AG09319 (cell line): ENCODE results near the gene ZDHHC5.

Experiments
- DNase-seq: peaks from one replicate; pipeline ENCODE4 v3.0.0-alpha.2; 2010; ENCODE audit warnings: low read depth; ENCODE audit errors: extremely low read depth
- TF ChIP-seq, protein P1 (sequence below): IDR thresholded peaks from 2 replicates; pipeline ENCODE4 v1.5.1; 2011; ENCODE audit warnings: low read depth, mild to moderate bottlenecking, inconsistent platforms, low read length, moderate library complexity

ZDHHC5 gene

DNA sequence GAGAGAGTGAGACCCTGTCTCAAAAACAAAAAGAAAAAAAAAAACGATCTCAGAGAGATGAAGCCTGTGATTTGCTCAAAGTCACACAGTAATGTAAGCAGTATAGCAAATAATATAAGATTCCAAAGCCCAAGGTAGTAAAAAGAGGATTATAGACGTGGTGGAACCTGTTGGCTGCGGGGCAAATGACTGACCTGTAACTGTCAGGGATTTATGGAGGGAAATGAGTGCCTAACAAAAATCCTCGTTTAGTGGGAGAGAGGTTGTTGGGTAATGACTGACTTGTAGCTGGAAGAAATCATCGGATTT lies 11.1 kb upstream of the ZDHHC5 start:
- TF ChIP-seq, protein P1, sequence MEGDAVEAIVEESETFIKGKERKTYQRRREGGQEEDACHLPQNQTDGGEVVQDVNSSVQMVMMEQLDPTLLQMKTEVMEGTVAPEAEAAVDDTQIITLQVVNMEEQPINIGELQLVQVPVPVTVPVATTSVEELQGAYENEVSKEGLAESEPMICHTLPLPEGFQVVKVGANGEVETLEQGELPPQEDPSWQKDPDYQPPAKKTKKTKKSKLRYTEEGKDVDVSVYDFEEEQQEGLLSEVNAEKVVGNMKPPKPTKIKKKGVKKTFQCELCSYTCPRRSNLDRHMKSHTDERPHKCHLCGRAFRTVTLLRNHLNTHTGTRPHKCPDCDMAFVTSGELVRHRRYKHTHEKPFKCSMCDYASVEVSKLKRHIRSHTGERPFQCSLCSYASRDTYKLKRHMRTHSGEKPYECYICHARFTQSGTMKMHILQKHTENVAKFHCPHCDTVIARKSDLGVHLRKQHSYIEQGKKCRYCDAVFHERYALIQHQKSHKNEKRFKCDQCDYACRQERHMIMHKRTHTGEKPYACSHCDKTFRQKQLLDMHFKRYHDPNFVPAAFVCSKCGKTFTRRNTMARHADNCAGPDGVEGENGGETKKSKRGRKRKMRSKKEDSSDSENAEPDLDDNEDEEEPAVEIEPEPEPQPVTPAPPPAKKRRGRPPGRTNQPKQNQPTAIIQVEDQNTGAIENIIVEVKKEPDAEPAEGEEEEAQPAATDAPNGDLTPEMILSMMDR: no peak
- no peak for DNase-seq

DNA sequence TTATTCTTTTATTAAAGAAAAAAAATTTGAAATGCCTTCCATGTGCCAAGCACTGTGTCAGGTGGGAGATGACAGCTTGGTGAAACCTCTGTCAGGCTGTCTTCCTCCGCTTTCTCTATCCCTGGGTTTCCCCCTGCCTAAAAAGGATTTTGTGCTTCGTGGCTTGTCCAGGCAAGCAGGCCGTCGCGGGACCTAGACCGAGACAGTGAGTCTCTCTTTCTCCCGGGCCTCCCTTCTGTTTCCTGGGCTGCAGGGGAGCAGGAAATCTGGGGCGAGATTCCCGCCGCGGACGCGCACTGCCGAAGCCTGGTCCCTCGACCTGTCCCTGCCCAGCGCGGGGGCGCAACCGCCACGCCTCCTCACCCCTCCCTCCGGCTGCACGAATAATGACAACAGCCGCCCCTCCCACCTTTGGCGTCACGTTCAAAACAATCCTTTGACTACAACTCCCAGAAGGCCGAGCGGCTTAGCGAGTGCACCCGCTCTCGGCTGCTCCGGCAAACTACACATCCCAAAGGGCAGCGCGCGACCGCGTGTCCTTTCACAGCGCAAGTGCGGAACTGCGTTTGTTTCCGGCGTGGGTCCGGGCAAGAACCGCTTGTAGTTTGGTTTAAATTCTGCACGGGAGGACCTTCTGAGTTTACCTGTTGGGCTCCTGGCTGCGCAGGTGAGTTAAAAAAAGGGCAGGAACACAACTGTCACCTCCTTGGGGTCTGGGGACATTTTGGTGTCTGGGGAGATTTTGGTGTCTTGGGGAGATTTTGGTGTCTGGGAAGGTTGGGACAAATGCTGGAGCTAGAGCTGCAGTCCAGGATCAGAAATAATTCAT lies 10.5 kb upstream of the ZDHHC5 start, which contains the start of gene CLP1:
CLP1 (plus strand) TSS at position 569 of the 829 bp plus-strand sequence. CDS start 1,715 bp downstream, outside the sequence.
- peak; percentile 94 for DNase-seq
- TF ChIP-seq, protein P1: no peak

DNA sequence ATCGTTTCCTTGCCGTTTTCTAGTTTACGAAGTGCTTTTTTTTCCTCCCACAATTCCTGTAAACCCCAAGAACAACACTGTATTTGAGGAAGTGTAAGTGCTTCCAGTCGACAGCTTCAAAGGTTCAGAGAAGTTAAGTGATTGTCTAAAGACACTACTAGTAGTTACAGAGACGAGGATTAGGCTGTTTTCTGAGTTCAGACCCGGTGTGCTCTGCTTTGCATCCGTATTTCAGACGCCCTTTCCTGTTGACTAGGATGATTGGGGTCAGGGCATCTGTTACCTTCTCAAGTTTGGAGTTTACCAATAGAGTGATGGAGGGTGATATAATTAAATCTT lies 9.9 kb upstream of the ZDHHC5 start:
- no peak for DNase-seq
- TF ChIP-seq, protein P1: no peak

DNA sequence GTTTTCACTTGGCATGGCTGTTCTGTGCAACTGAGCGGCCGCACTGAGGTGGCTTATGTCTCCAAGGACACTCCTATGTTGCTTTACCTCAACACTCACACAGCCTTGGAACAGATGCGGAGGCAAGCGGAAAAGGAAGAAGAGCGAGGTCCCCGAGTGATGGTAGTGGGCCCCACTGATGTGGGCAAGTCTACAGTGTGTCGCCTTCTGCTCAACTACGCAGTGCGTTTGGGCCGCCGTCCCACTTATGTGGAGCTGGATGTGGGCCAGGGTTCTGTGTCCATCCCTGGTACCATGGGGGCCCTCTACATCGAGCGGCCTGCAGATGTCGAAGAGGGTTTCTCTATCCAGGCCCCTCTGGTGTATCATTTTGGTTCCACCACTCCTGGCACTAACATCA lies 8.2 kb upstream of the ZDHHC5 start:
- TF ChIP-seq, protein P1: no peak
- no peak for DNase-seq

DNA sequence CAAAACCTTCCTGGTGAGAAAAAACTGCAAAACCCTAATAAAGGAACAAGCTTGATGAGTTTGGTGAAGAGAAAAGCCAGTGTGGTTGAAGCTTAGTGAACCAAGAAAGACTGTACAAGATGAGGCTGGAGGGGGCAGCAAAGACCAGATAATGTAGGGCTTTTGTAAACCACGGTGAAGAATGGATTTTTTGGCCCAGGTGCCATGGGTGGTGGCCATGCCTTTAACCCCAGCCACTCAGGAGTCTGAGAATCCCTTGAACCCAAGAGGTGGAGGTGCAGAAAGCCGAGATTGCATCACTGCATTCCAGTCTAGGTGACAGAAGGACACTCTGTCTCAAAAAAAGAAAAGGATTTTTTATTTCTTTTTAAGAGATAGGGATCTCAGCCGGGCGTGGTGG lies 5.0 kb upstream of the ZDHHC5 start:
- DNase-seq: no peak
- TF ChIP-seq, protein P1: no peak

DNA sequence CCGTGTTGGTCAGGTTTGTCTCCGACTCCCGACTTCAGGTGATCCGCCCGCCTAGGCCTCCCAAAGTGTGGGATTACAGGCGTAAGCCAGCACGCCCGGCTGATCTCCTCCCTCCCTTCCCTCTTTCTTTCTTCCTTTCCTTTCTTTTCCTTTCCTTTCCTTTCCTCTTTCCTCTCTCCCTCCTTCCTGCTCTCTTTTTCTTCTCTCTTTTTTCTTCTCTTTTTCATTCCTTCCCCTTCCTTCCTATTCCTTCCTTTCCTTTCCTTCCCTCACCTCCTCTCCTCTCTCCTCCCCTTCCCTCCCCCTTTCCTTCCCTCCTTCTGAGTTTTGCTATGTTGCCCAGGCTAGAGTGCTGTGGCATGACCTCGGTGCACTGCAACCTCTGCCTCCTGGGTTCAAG lies 3.9 kb upstream of the ZDHHC5 start:
- no peak for DNase-seq
- TF ChIP-seq, protein P1: no peak

DNA sequence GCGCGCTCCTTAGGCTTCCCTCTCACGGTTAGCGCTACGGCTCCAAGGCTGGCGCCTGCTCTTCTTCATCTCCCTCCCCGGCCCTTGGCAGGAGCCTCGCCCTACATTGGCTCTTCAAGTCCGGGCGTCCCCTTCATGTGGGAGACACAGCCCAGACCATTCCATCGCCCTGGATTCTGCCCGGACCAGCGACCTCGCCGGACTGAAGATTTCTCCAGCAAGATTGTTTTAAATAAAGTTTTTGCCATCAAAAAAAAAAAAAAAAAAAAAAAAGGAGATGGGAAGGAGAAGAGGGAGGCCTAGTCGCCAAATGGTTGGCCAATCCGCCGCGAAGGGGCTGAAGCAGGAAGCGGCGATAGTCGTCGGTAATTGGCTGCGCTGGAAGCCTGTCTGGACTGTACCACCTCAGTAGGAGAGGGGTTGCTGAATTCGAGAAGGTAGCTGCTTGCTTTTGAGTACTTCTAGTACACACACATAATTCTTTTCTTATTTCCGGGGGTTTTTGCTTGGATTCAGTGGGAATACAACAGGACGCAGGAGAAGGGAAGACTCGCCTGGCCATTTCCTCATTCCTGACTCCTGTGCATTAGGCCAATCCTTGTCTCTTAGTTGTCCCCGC lies 688 bp upstream of the ZDHHC5 start:
- DNase-seq: peak; percentile 99

More for the DNA sequence above, 688 bp upstream of the ZDHHC5 start:
- TF ChIP-seq, protein P1: no peak
